GM18526 (cell line): ENCODE data around the gene PI4KA.

Experiments used
- POLR2A ChIP-seq: IDR thresholded peaks from 3 replicates; pipeline ENCODE4 v1.6.1; 2011; ENCODE audit not compliant: insufficient read length; ENCODE audit errors: extremely low read depth

The PI4KA gene

DNA sequence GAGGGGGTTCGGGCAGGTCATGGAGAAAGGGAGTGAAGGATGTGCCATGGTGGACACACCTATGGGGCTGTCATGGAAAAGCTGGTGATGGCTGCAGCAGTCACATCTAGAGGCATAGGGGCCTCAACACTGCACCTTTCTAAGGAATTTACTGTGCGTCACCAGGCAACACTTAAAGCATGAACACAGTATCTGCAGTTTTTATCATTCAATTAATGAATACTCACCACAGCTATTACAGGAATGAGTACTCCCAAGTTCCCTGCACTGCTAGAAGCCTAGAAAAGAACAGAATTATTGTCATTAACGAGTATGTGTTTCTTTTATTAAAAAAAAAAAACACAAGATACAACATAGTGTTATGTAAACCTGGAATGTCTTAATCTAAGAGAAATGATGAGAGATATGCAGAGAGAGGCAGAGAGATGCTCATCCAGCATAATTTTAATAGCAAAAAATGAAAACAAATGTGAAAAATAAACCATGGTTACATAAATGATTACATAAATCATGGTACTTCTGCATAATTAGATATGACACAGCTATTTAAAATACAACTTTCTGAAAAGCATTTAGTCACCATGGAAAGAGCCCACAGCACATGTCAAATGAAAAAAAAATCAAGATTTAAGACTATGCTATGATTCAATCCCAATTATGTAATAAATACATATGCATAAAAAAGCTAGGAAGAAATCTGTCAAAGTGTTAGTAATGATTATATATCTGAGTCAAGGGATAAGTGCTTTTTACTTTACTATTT, 65.5 kb downstream of the PI4KA start:
- no peak for TF ChIP-seq POLR2A

DNA sequence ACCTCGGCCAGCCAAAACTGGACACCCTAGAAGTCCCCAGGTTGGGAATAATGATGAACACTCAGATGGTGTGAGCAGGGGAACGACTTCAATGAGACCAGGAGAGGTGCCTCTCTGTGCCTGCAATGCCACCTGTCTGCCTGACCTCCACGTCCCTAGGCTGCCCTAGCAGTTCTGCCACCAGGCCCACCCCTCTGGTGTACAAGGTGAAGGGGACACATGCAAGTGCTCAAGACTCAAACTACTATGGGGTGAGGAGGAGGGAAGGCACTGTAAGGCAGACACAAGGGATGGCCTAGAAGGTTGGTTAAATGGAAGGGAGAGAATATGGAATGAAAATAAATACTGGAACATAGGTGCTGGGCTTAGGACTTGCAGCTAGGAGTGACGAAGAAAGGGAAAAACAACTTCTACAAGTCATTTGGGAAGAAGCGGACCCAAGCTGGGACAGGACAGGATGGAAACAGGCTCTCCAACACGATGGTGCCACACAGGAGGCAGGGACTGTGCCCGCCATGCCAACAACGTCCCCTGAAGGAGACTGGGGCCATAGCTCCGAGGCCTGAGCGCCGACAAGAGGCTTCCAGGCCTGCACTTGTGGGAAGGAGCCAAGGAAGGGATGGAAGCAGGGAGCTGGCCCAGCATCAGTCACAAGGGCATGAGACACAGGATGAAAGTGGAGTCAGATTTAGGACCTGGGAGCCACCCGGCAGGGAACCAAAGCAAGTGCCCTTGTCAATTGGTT, 66.2 kb downstream of the PI4KA start:
- no peak for TF ChIP-seq POLR2A

DNA sequence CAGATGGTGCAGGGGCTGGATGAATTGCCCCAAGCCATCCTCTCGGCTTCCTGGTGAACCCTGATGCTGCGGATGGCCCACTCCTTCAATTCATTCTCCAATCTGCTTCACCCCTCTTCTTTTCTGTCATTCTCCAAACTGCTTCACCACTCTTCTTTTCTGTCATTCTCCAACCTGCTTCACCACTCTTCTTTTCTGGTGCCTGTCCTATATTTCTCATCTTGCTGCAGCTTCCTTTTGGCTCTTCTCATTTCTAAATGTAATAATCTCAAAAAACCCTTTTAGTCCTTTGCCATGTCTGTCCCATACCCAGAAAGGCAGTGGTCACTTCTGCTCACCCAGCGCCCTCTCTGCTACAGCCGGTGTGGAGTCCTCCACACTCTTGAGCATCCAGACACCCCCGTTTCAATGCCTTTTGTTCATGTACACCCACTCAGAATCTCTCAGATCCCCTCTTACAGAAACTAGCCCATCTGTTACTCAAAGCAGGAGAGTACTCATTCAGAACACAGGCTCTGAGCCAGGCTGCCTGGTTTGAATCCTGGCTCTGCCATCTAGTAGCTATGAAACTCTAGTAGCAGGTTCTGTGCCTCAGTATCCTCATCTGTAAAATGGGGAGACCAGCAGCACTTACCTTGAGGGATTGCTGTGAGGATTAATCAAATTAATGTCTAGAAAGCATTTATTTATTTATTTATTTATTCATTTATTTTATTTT, 69.8 kb downstream of the PI4KA start:
- TF ChIP-seq POLR2A = no peak

DNA sequence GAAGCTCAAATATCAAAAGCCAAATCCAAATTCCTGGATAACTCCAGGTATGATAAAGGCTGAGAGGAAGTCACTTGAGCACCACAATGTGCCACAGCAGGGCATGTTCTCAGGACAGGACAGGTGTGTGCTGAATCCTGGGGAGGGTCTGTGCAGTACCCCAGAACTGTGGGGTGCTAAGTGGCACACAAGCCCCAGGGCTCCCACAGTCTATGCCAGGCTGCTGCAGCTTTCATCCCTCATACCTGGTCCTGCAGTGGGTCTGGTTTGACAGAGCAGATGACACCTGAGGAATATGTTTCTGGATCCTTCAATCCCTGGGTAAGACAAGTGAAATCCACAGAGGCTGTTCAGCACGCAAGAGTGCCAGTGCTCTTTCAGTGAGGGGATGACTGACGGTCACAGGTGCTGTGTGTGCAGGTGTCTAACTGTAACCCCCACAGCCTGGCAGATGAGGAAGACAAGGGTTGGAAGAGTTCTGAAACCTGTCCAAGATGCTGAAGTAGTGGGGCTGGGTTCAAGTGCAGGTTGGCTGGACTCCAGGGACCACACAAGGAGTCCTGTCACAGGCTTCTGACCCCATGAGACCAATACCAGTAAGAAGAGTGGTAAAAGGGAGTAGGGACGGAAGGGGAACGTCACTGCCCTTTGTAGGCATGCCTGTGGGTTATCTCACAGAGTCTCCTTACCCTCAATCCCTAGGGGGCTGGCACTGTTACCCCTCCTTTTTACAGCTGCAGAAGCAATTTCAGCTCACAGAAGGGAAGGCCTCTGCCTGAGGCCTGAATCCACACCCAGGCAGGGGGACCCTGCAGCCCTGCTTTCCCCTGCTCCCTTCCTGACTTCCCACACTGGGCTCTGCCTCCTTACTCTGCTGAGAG, 70.6 kb downstream of the PI4KA start:
- no peak for TF ChIP-seq POLR2A

DNA sequence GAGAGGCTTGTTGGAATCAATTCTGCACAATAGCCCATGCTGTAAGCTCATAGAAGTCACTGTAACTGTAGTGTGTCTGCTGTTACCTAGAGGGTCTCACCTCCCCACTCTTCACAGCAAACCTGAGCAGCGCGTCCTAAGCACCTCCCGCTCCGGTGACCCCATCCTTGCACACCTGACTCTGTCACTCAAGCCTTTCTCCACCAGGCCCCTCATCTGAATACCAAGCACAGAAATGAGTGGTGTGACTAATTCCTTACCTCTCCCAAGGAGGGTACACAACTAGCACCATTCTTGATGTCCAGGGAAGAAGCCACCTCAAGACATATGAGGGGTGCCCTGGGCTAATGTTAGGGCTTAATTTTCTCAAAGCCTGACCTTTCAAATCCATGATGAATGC, 71.4 kb downstream of the PI4KA start:
- no peak for TF ChIP-seq POLR2A

DNA sequence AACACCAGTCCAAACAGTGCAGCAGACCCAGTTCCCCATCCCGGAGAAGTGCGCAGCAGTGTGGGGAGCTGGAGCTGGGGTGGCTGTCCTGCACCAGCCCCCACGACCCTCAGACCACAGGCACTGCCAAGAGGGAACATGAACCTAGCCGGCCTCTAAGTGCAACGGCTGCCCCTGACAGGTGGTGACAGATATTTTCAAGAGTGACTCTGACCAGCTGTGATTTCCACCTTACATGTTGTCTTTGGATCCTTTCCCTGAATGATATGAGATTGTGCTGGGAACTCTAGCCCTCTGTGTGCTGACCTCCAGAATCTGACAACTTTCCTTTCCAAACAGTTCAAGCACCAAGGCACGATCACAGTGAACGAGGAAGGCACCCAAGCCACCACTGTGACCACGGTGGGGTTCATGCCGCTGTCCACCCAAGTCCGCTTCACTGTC, 72.1 kb downstream of the PI4KA start:
- TF ChIP-seq POLR2A = no peak

DNA sequence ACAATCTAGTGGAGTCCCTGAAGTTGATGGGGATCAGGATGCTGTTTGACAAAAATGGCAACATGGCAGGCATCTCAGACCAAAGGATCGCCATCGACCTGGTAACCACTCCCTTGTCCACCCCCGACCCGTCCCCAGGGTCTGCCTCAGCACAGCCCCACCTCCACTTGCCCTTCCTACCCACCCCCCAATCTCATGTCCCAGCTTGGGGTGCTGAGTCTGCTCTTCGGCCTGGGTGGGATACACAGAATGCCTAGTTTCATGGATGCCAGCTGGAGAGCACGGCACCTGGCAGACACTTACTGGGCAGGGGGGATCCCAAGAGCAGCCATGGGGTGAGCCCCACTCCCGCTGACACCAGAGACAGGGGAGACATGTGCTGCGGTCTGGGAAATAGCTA, 72.6 kb downstream of the PI4KA start:
- no peak for TF ChIP-seq POLR2A

DNA sequence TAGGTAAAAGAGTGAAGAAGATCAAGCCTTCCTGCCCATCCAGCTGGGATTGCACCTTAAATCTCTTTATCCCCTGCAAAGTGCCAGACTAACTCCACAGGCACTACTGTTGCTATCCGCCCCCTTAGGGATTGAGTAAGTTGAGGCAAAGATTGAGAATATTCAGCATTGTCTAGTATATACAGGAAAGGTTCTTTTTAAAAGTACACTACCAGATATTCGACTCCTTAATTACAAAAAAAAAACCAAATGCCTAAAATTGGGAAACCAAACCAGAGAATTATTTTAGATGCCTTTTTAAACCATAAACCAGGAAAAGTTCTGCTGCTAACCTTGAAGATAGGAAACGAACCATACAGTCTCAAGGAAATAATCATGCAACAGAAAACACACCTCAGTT, 73.2 kb downstream of the PI4KA start:
- TF ChIP-seq POLR2A = no peak

DNA sequence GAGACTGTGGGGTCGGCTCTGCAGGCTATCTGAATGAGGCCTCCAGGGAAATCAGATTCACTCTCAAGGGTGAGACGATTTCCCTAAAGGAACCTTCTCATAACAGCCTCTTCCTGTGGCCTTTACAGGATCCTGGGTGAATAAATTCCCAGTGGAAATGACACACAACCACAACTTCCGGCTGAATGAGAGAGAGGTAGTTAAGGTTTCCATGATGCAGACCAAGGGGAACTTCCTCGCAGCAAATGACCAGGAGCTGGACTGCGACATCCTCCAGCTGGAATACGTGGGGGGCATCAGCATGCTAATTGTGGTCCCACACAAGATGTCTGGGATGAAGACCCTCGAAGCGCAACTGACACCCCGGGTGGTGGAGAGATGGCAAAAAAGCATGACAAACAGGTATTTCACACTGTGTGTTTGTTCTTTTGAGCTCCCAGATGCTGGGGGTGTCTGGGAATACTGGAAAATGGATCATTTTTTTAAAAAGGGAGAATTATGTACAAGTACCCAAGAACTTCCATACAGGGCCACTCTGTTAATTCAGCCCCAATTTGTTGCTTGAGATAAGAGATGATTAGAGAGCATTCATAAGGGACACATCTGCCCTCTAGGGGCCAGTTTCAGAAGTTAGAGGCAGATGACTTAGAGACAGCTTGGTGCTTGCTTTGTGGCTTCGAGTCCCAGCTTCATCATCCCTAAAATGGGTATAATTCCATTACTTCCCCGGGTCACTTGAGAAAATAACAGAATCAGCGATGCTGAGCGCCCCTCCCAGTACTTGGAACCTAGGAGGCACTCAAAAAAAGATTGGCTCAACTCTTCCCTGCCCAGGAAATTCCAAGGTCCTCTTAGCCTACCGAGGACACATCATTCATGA, 74.5 kb downstream of the PI4KA start:
- no peak for TF ChIP-seq POLR2A

DNA sequence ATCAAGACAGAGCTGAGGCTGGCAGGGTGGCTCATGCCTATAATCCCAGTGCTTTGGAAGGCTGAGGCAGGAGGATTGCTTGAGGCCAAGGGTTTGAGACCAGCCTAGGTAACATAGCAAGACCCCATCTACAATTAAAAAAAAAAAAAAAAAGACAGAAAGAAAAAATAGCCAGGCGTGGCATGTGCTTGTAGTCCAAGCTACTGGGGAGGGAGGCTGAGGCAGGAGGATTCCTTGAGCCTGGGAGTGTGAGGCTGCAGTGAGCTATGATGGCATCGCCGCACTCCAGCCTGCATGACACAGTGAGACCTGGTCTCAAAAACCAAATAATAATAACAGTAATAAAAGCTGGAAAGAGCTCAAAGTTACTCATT, 75.3 kb downstream of the PI4KA start:
- TF ChIP-seq POLR2A = no peak

DNA sequence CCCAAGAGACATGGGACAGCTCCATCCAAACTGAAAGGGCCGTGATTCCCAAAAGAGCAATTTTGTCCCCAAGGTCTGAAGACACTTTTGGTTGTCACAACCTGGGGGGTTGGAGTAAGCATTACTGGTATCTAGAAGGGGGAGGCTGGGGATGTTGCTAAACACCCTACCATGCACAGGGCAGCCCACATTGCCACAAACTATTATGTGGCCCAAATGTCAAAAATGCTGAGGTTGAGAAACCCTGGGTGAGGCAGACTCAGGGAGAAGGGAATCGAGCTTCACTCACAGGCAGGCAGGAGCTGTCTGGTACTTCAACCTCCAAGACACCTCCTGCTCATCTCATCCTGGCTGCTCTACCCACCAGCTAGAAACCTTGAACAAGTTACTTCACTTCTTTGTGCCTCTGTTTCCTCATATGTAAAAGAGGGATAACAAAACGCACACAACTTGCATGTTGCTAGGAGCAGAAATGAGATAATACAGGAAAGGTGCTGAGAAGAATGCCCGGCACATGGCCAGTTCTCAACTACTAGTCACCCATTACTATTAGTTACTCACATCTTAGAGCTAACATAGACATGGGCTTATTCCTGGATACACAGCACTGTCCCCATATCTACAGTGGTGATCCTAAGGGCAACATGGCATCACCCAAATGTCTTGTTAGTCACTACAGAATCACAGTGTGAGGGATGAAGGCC, 75.9 kb downstream of the PI4KA start:
- TF ChIP-seq POLR2A = no peak

DNA sequence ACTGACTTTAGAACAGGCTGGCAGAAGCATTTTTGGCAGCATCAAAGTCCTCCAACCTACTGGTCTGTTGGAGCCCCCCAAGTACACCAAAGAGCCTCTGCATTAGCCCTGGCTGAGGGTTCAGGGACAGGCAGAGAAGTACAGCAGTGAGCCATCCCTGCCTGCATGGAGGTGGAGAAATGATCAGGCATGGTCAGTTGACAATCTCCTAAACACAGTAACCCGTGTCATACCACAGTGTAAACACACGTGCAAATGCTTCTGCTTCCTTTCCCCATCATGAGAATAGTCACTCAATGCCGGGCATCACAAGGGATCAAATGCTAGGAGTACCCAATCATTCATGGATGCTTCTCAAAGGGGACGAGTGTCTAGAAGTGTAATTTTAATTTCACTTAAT, 76.5 kb downstream of the PI4KA start:
- TF ChIP-seq POLR2A = no peak

DNA sequence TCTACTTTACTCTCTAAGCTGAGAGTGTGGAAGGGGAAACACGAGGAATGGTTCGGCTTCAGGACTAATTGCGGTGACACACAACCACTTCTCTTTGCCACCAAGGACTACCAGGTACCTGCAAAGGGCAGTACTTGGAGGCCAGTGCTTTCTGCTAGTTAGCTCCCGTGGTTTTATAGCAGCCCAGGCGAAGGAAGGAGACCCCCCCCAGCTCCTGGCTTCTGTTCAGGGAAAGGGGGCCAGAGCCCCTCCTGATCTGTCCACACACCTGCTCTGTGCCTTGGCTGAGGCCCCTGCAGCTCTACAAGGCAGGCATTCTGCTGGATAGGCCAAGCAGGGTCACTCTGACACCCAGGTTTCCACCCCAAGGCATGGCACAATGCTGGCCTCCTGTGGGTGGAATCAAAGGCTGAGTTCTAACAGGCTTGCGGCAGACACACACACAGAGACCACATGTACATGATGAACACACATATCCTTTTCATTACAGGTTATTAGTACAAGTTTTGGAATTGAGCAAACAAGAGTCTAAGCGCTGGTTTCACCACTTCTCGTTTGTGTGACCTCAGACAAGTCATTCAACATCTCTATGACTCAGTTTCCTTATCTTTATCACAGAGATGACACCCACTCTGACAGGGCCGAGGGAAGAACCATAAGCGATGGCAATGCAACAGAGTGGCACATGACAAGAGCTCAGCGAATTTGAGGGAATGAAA, 77.2 kb downstream of the PI4KA start:
- no peak for TF ChIP-seq POLR2A
